T-helper 17 cell (primary cell): ENCODE data around the gene ARF4. TPM values are rescaled to one million over a fixed set of nuclear protein-coding genes. Genes with fewer than 3 reads are reported as not detected.

ENCODE experiments used
- total RNA-seq, 4 donors: library from RNA in 2 of 4; stranded (reverse) in 2 of 4; gene quantifications; one replicate each; pipeline ENCODE4 v1.2.3 and lab custom pipeline; 2022 to 2026

ARF4 gene
- total RNA-seq, 2 donors from 2014 or later: 69.0 to 71.3 TPM

Other genes starting within 250 kb of the ARF4 start
- under 1 TPM; 0.07 to 0.23 TPM for gene DNAH12, start 53.0 kb downstream of the ARF4 start, total RNA-seq
- gene PDE12, start 41.1 kb downstream of the ARF4 start, total RNA-seq: 10 to 100 TPM; 30.2 to 31.7 TPM
- 10 to 100 TPM; 38.9 to 49.7 TPM for gene DENND6A, start 95.7 kb upstream of the ARF4 start, total RNA-seq
- gene SLMAP, start 159.0 kb upstream of the ARF4 start, total RNA-seq: 10 to 100 TPM; 59.0 to 71.4 TPM